Measurements from ENCODE around the gene BNIP5.

The BNIP5 gene

DNA sequence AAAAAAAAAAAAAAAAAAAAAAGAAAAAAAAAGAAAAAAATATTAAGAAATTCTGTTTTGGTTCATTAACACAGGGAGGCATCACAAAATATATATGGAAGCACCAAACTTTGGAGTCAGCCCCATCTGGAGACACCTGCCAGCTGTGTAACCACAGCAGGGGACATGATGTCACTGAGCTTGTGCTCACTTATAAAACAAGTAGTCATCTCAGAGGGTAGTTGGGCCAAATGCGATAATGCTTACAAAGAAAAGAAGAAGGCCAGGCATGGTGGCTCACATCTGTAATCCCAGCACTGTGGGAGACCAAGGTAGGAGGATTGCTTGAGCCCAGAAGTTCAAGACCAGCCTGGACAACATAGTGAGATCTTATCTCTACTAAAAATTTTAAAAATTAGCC, 1.1 kb upstream of the BNIP5 start (continued):
- TF ChIP-seq, protein P1, sequence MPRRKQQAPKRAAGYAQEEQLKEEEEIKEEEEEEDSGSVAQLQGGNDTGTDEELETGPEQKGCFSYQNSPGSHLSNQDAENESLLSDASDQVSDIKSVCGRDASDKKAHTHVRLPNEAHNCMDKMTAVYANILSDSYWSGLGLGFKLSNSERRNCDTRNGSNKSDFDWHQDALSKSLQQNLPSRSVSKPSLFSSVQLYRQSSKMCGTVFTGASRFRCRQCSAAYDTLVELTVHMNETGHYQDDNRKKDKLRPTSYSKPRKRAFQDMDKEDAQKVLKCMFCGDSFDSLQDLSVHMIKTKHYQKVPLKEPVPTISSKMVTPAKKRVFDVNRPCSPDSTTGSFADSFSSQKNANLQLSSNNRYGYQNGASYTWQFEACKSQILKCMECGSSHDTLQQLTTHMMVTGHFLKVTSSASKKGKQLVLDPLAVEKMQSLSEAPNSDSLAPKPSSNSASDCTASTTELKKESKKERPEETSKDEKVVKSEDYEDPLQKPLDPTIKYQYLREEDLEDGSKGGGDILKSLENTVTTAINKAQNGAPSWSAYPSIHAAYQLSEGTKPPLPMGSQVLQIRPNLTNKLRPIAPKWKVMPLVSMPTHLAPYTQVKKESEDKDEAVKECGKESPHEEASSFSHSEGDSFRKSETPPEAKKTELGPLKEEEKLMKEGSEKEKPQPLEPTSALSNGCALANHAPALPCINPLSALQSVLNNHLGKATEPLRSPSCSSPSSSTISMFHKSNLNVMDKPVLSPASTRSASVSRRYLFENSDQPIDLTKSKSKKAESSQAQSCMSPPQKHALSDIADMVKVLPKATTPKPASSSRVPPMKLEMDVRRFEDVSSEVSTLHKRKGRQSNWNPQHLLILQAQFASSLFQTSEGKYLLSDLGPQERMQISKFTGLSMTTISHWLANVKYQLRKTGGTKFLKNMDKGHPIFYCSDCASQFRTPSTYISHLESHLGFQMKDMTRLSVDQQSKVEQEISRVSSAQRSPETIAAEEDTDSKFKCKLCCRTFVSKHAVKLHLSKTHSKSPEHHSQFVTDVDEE (CRISPR knock-in tag; IDR thresholded peaks at IDR 0.05): no peak
- TF ChIP-seq TOX (CRISPR knock-in tag; IDR thresholded peaks at IDR 0.05; ENCODE audit: borderline replicate concordance): no peak
- no peak for TF ChIP-seq PPARA (CRISPR knock-in tag; IDR thresholded peaks at IDR 0.05; ENCODE audit: borderline replicate concordance)
- TF ChIP-seq ZC3H10 (CRISPR knock-in tag; IDR thresholded peaks at IDR 0.05): no peak

DNA sequence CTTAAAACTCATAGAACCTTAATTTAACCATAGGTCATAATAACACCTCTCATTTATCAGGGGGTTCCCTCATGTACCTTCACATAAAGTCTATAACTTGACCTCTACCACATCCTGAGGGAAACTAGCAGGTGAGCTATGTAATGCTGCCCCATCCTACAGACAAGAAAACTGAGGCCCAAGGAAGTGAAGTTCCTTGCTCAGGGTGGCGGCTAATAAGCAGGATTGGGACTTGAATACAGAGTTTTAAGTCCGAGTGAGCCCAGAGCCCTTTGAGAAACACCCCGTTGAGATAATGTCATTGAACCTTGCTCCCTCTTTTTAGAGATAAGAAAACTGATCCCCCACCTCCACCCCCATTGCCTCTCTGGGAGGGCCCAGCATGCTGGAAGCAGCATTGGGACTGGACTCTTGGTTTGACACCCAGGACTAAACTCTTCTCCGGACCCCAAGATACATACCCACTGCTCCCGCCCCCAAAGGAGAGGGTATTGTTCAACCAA, 429 bp downstream of the BNIP5 start:
- ATAC-seq: no peak
- TF ChIP-seq OSR1 (CRISPR knock-in tag; IDR thresholded peaks at IDR 0.05): no peak
- TF ChIP-seq GLIS3 (CRISPR knock-in tag; IDR thresholded peaks at IDR 0.05): no peak
- TF ChIP-seq RARB (CRISPR knock-in tag; IDR thresholded peaks at IDR 0.05): no peak

DNA sequence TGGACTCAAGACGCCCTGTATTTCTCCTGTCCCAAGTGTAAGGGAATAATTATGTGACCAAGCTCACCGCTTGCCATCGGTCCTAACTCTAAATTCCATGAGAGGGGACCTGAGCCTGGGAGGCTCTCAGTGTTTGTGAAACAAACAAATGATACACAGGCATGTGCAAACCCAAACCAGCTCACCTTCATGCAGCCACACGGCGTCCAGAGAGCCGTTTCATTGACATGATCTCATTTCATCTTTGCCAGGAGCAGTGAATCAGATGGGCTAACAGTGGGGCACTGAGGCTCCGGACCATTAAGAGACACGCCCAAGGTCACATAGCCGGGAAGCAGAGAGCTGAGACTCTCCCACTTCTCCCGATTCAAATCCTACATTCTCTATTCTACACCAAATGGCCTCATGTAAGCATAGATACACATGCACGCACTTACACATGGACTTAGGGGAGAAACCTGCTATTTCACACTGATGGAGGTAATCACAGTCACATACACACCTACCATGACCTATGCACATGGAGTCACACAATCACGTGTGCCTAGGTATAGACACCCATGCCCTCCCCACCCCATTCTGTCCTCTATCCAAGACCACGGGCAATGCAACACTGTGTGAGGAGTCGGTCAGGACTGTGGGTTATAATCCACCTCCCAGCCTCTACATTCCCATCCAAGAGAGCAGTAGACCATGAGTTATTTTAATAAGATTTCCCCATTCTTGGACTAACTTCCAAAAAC, 1.1 kb downstream of the BNIP5 start:
- ATAC-seq: no peak
- TF ChIP-seq GLIS3 (CRISPR knock-in tag; IDR thresholded peaks at IDR 0.05) (no peak), ZNF70 (CRISPR knock-in tag; IDR thresholded peaks at IDR 0.05) (no peak), BACH2 (CRISPR knock-in tag; IDR thresholded peaks at IDR 0.05; ENCODE audit: borderline replicate concordance) (no peak), ISL1 (CRISPR knock-in tag; IDR thresholded peaks at IDR 0.05) (no peak), OSR1 (CRISPR knock-in tag; IDR thresholded peaks at IDR 0.05) (no peak), ZNF565 (CRISPR knock-in tag; conservative IDR thresholded peaks at IDR 0.05; ENCODE audit: low read depth) (no peak), SNAI2 (CRISPR knock-in tag; IDR thresholded peaks at IDR 0.05) (no peak), TOX (CRISPR knock-in tag; IDR thresholded peaks at IDR 0.05; ENCODE audit: borderline replicate concordance) (no peak), ZFP30 (CRISPR knock-in tag; IDR thresholded peaks at IDR 0.05) (no peak), ESRRG (CRISPR knock-in tag; IDR thresholded peaks at IDR 0.05) (no peak), ZC3H10 (CRISPR knock-in tag; IDR thresholded peaks at IDR 0.05) (no peak), TCF4 (CRISPR knock-in tag; IDR thresholded peaks at IDR 0.05; ENCODE audit: borderline replicate concordance) (no peak)
- TF ChIP-seq, protein P1 (CRISPR knock-in tag; IDR thresholded peaks at IDR 0.05): no peak
- TF ChIP-seq, protein P2, sequence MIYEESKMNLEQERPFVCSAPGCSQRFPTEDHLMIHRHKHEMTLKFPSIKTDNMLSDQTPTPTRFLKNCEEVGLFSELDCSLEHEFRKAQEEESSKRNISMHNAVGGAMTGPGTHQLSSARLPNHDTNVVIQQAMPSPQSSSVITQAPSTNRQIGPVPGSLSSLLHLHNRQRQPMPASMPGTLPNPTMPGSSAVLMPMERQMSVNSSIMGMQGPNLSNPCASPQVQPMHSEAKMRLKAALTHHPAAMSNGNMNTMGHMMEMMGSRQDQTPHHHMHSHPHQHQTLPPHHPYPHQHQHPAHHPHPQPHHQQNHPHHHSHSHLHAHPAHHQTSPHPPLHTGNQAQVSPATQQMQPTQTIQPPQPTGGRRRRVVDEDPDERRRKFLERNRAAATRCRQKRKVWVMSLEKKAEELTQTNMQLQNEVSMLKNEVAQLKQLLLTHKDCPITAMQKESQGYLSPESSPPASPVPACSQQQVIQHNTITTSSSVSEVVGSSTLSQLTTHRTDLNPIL (CRISPR knock-in tag; IDR thresholded peaks at IDR 0.05; ENCODE audit: low read depth): no peak

DNA sequence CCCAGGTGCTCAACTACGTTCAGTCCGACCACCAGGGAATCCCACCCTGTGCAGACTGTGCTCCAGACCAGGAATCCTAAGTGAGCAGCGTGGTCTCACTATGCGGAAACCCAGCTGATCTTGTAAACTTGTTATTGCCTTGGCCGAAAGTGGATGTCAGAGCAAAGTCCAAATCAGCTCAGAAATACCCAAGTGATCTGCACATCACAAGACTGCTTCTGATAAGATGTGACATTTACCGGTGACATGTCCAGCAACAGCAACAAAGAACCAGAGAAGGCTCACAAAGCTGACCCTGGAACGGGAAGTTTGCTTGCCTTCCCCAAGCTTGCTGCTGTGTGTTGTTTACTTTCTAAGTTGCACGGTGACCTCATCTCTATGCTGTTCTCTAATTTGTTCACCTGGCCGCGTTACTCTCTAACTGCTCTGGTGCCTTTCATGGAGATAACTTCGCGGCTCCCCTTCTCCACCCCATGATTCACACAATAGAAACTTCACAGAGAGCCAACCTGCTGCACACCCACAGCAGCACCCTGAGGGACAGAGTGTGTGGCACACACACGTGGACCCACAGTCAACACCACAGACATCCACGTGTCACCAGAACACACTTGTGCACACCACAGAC, 1.7 kb downstream of the BNIP5 start:
- ATAC-seq: no peak
- TF ChIP-seq, protein P2 (CRISPR knock-in tag; IDR thresholded peaks at IDR 0.05; ENCODE audit: low read depth): no peak
- TF ChIP-seq, protein P3, sequence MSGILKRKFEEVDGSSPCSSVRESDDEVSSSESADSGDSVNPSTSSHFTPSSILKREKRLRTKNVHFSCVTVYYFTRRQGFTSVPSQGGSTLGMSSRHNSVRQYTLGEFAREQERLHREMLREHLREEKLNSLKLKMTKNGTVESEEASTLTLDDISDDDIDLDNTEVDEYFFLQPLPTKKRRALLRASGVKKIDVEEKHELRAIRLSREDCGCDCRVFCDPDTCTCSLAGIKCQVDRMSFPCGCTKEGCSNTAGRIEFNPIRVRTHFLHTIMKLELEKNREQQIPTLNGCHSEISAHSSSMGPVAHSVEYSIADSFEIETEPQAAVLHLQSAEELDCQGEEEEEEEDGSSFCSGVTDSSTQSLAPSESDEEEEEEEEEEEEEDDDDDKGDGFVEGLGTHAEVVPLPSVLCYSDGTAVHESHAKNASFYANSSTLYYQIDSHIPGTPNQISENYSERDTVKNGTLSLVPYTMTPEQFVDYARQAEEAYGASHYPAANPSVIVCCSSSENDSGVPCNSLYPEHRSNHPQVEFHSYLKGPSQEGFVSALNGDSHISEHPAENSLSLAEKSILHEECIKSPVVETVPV (CRISPR knock-in tag; IDR thresholded peaks at IDR 0.05): no peak
- TF ChIP-seq, protein P4, sequence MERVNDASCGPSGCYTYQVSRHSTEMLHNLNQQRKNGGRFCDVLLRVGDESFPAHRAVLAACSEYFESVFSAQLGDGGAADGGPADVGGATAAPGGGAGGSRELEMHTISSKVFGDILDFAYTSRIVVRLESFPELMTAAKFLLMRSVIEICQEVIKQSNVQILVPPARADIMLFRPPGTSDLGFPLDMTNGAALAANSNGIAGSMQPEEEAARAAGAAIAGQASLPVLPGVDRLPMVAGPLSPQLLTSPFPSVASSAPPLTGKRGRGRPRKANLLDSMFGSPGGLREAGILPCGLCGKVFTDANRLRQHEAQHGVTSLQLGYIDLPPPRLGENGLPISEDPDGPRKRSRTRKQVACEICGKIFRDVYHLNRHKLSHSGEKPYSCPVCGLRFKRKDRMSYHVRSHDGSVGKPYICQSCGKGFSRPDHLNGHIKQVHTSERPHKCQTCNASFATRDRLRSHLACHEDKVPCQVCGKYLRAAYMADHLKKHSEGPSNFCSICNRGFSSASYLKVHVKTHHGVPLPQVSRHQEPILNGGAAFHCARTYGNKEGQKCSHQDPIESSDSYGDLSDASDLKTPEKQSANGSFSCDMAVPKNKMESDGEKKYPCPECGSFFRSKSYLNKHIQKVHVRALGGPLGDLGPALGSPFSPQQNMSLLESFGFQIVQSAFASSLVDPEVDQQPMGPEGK (CRISPR knock-in tag; IDR thresholded peaks at IDR 0.05; ENCODE audit: borderline replicate concordance): no peak
- no peak for TF ChIP-seq TOX (CRISPR knock-in tag; IDR thresholded peaks at IDR 0.05; ENCODE audit: borderline replicate concordance)
- no peak for TF ChIP-seq ESRRG (CRISPR knock-in tag; IDR thresholded peaks at IDR 0.05)
- TF ChIP-seq ZFP3 (CRISPR knock-in tag; IDR thresholded peaks at IDR 0.05): no peak
- no peak for TF ChIP-seq PPARA (CRISPR knock-in tag; IDR thresholded peaks at IDR 0.05; ENCODE audit: borderline replicate concordance)
- TF ChIP-seq ISL1 (CRISPR knock-in tag; IDR thresholded peaks at IDR 0.05): no peak
- no peak for TF ChIP-seq BACH2 (CRISPR knock-in tag; IDR thresholded peaks at IDR 0.05; ENCODE audit: borderline replicate concordance)
- TF ChIP-seq ZNF565 (CRISPR knock-in tag; conservative IDR thresholded peaks at IDR 0.05; ENCODE audit: low read depth): no peak
- TF ChIP-seq GLIS3 (CRISPR knock-in tag; IDR thresholded peaks at IDR 0.05): no peak
- no peak for TF ChIP-seq ZFP30 (CRISPR knock-in tag; IDR thresholded peaks at IDR 0.05)
